Amniotic stem cell (primary cell): ENCODE data around the gene FDX1.

Experiments
- DNase-seq: peaks from one replicate; lab custom pipeline; 2025; lab: John Stamatoyannopoulos, UW

FDX1 gene

DNA sequence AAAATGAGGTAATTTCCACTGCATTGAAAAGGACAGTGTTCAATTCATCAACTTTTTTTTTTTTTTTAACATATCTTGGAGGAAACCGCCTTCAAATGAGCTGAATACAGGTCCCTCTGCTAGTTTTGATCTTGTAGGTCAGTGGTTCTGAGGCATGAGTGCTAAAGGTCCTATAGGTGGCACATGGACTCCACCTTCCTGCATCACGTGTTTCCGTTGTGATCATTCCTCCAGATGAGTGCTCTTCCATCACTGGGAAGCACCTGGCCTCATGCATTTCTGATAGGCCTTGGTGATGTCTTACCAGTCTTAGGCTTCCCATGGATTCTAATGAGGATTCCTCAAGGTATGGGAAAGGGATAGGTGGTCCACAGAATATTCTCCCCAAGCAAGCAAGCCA lies 37.8 kb downstream of the FDX1 start:
- DNase-seq = no peak

DNA sequence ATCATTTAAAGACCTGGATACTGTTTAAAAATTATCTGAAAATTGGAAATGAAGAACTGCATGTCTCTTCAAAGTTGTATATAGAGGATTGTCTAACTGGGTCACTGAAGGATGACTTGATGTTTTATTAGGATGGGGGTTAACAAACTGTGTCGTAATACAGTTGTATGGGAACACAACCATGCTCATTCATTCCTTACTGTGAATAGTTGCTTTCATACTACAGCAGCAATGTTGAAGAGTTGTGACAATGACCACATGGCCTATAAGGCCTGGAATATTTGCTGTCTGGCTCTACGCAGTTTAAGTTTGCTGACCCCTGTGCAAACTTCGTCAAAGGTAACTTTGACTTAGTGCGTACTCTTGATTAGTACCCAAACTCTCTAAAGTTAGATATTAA lies 38.4 kb downstream of the FDX1 start:
- DNase-seq = no peak

DNA sequence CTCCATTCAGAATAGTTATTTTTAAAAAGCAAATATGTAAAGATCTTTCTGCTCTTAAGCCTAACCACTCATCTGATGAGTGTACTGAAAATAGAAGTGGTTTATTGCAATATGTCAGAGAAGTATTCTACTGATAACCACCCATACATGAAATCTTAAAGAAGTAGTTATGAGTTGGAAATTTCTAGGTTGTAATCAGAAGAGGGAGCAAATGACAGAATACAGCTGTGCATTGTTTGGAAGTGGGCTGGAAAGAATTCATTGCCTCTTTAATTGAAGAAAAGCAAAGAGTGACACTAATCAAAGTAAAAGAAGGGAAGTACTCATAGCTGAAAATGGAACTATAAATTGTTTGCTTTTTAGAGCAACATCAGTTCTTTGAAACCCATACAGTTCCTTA lies 39.4 kb downstream of the FDX1 start:
- DNase-seq = no peak

DNA sequence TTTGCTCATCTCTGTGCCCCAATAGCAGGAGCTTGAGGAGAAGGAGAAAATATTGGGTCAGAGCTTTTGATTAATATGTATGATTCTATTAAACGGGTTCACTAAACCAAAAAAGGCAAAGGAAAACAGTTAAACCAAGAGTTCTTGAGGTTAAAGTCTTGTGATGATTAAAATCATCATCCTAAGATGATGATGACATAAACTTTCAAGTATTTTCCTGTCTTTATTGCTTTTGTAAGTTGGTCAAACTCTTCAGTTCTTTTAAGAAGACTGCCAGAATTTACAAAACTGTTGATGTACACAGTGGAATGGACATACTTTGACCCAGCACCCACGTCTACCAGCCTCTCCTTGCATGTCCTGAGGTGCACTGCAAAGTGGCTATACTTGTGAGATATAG lies 41.0 kb downstream of the FDX1 start:
- DNase-seq = no peak

DNA sequence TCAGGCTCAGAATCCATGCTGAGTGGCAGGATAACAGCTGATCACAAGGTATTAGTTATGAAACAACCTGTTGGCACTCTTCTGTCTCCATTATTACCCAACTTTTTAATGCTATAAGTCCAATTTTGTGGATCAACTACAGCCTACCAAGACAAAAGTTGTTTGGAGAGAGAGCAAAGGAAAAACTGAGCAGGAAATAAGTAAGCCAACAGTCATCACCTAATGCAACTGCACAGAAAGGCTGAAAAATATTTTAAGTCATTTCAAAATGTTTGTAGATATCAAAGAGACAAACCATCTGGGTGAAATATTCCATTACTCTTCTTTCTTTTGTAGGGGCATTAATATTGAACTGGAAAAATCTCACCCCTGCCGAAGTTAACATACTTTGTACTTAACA lies 41.6 kb downstream of the FDX1 start:
- no peak for DNase-seq

DNA sequence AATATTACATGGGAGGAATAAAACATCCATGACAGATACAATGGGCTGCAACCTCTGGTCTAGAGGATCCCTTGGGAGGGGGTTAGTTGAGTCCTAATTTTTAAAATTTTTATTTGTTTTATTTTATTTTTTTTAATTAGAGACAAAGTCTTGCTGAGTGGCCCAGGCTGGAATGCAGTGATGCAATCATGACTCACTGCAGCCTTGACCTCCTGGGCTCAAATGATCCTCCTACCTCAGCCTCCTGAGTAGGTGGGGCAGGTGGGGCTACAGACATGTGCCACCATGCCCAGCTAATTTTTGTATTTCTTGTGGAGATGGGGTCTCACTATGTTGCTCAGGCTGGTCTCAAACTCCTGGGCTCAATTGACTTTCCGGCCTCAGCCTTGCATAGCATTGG lies 43.1 kb downstream of the FDX1 start:
- DNase-seq = no peak

DNA sequence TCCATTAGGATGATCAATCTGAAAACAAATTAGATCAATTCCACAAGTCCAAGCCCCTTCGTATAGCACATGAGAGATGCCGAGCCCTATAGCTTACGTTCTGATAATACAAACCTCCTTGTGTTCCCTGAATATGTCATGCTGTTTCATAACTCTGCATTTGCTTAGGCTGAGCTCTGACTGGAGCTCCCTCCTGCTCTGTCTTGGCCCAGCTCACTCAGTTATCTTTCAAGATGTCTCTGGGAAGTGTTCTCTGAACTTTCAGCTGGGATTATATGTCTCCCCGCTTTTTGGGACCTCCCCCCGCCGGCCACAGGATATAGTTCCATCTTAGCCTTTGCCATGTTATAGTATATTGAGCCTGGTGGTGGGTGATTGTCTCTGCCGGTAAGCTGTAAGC lies 44.0 kb downstream of the FDX1 start:
- DNase-seq = no peak

DNA sequence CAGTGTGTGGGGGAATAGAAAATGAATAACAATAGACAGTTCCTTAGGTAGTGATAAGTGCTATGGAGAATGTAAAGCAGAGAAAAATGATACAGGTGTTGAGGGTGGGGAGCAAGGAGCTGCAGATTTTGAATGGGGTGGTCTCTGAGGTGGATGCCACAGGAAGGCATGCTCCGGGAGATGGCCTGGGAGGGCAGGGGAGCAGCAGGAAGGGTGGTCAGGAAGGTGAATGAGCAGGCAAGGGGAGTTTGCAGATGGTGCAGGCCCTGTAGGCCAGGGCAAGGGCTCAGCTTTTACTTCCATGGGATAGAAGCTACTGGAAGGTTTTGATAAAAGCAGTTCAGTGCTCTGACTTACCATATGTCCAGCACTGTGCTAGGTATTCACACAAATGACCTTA lies 44.8 kb downstream of the FDX1 start:
- DNase-seq = no peak

DNA sequence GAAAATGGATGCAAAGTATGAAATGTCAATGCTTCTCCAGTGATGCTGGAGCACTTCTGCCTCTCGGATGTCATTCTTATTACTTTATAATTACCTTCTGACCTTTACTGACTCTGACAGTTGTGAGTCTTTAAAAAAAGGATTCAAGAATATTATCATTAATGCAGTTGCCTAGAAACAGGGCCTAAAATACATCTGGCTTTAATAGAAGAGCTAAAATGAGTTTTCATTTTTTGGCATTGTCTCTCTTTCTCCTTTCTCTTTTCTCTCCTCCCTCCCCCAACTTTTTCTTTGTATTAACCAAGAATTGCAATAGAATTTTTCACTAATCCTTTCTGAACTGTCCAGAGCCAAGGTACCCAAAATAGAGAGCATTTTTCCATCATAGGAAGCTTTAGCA lies 45.9 kb downstream of the FDX1 start:
- DNase-seq = no peak

DNA sequence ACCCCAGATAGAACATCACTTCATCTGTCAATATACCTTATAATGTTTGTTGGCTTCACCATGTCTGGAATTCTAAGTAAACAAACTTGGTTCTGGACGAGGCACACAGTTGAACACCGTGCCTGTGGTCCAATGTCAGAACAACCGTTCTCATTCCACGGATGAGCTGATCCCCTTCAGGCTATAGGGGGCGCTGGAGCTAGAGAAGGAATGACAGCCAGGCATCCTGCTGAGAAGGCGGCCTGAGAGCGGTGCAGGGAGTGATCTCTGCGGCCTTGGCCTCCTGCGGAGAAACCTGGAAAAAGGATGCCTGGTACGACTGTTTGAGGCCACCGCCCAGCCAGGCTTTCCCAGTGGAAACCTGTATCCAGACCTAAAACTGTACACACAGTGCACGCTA lies 48.7 kb downstream of the FDX1 start:
- DNase-seq = no peak

DNA sequence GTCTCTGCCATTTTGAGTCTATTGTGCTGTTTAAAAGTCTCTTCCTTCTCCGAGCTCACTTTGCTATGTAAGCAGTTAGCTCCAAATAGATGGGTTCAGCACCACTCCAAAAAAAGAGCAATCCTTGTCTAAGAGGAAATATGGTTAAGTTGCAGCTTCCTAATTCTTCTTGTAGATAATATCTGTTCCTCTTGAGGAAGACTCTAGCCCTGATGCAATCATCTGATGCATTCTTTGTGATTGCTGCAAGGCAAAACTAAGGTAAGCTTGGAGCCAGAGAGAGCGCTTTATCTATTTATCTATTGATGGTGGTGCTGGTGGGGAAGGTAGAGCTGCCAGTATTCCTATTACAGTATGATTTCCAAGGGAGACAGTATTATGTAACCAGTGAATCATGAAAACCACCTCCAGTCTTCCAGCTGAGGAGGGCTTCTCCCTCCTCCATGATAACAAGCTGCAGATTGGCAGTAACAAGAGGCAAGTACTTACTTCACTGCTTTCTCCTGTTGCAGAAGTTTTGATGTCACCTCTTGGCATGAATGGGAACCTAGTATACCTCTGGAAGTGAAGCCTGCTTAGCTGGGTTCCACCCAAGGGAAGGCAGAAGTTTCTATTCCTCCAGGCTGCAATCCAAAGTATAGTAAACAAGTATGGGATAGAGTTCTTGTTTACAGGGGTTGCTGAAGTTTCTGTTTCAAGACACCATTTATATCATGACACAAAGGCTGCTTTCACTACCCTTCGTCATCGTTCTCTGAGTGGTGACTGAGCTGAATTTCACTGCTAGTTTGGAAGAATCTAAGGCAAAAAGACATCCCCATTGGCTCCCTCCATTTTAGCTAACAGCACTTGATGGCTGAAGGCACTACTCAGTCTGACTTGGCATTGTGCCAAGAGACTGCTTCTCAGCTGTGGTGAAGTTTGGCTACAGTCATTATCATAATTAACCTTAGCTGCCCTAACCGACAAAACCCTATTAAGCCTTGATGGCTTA lies 49.7 kb downstream of the FDX1 start:
- DNase-seq = no peak

DNA sequence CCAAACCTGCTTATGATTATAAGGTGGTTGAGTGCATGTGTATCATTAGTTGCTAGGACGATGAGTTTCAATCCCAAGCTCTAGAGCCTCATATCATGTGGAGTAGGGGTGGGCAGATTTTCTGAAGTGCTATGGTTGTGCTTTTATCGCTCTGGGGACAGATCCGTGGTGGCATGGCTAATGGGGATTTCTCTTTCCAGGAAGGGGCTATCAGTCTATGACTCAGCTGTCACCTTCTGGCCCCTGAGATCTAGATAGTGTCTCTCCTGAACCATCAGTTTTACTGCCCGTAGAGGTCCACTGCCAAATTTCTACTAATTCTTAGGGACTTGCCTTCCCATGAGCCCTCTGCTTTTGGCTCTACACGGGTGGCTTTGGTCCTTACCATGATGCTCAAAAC lies 51.8 kb downstream of the FDX1 start:
- no peak for DNase-seq

DNA sequence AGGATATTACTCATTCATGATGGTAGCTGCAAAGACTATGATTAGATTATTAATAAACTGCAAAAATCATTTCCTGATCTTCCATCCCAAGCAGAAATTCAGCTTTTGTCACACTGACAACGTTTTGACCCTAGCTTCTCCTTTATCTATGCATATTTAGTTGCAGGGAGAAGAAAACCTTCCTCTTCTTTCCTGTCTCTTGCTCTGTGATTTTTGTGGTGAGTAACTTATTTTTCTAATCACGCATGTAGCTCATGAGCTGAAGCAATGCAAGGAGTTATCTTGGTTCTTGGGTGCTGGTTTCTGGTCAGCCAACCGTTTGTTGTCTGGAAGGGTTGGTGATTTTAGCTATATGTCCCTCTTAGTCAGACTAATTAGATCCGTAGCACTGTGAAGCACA lies 56.4 kb downstream of the FDX1 start:
- DNase-seq = no peak

DNA sequence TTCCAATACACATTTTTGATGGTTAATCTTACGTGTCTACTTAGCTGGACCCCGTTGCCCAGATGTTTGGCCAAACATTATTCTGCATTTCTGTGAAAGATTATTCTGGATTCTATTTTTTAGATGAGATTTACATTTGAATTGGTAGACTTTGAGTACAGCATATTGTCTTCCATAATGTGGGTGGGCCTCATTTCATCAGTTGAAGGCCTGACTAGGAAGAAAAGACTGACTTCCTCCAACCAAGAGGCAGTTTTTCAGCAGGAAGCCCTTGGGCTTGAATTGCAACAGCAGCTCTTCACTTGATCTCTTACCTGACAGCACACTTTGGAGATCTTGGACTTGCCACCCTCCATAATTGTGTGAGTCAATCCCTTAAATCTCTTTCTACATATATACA lies 58.7 kb downstream of the FDX1 start:
- DNase-seq = no peak

DNA sequence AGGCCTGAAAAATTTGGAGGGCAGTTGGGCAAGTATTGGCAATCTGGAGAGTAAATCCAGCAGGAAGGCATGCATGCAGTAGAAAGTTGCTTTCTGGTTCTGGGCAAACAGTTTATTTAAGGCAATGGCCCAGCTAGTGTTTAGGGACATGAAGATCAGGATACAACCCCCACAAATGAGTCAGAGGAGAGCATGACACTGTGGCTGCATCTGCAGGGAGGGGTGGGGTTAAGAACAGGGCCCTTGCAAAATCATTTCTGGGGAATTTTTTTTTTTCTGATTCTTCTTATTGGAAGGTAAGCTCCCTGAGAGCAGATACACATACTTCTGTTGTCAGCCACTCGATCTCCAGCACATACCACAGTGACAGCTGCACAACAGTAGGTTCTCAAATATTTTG lies 61.1 kb downstream of the FDX1 start:
- DNase-seq = no peak

DNA sequence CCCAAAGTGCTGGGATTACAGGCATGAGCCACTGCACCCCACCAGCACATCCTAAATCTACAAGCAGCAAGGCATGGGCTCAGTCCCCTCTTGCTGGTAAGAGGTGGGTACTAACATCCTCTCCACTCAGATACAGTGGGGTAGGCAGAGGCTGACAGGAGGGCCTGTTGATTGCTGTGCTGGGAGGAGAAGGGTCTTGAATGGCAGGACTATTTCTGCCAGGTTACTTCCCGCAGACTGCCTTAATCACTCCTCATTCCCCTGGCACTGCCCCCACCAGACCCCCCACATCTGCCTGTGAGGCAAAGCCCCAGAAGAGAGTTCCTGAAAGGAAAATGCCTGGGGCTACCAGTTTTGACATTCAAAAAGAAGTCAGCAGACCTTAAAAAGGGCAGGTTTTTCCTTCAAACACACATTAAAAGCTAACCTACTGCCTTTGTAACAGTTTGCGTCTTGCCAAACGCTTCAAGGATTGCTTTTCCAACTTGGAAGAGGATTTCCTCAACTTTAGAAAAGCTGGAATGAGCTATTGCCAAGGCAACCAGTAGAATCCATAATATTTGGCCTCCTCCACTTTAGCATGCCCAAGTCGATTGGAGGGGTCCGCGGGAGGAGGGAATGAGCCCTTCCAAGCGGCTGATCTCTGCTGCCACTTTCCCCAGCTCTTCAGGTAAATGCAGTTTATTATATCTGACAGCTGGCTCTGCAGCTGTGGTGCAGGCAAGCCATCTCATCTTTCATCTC lies 62.0 kb downstream of the FDX1 start:
- no peak for DNase-seq

DNA sequence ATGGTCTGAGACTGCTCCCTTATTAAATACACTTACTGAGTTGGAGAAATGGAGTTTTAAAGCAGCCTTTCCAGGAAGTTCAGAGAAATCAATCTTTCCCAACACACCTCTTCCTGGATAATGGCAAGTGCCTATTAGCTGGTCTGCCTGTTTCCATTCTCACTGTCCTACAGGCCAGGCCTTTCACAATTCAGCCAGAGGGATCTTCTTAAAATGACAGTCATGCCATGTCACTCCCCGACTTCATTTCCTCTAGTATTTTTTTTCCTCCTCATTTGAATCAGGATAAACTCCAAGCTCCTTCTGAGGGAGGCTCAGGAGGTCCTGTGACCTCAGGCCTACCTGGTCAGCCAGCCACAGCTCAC lies 62.6 kb downstream of the FDX1 start:
- no peak for DNase-seq

DNA sequence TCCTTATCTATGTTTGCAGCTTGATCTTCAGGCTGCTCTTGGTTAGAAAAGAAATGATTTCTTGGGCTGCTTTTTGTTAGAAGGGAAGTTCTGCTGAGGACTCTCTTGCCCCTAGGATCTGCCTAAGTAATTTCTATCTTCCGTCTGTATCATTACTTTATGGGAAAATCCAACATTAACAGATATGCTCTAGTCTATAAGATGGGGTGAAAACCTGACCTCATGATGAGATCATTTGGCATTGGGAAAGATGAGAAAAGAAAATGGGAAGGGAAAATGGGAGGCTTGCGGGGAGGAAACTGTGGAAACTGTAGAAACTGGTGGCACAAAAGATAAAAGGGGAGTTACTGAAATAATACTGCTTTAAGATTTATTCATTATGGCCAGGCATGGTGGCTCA lies 63.6 kb downstream of the FDX1 start:
- DNase-seq = no peak

DNA sequence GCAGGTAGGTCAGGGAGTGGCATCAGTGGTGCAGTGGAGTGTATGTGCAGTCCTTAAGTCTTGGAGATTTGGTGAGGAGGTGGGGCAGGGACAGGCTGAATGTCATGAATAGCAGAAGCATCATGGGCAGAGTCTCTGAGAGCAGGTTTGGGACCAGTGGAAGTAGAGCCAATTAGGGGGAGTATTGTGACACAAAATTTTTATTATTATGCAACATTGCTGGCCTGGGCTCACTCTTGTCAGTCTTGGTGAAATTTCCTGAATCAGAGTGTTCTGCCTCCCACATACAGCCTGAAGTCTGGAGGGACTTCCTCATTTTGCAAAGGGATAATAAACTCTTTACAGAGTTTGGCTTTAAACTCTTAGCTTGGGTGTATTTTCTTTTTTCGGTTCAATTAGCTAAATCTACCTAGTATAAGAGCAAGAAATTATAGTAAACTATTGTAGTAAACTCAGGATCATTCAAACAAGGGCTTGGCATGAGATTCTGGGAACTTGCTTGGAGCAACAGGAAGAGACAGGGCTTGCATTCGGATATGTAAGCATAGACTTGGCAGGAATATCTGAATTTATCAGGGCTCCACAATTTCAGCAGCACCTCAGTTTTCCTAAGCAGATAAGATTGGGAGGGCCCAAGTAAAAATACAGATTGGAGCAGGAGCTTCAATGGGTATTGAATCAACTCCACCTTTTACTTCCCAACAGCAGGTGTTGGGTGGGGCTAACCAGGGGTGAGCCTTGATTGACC lies 67.7 kb downstream of the FDX1 start:
- no peak for DNase-seq

DNA sequence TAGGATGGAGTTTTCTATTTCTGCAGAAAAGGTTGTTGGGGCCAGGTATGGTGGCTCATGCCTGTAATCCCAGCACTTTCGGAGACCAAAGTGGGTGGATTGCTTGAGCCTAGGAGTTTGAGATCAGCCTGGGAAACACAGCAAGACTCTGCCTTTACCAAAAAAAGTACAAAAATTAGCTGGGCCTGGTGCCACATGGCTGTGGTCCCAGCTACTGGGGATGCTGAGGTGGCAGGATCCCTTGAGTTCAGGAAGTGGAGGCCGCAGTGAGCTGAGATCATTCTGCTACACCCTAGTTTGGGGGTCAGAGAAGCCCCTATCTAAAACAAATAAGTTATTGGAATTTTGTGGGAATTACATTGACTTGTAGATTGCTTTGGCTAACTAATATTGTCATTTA lies 71.7 kb downstream of the FDX1 start:
- DNase-seq = no peak

DNA sequence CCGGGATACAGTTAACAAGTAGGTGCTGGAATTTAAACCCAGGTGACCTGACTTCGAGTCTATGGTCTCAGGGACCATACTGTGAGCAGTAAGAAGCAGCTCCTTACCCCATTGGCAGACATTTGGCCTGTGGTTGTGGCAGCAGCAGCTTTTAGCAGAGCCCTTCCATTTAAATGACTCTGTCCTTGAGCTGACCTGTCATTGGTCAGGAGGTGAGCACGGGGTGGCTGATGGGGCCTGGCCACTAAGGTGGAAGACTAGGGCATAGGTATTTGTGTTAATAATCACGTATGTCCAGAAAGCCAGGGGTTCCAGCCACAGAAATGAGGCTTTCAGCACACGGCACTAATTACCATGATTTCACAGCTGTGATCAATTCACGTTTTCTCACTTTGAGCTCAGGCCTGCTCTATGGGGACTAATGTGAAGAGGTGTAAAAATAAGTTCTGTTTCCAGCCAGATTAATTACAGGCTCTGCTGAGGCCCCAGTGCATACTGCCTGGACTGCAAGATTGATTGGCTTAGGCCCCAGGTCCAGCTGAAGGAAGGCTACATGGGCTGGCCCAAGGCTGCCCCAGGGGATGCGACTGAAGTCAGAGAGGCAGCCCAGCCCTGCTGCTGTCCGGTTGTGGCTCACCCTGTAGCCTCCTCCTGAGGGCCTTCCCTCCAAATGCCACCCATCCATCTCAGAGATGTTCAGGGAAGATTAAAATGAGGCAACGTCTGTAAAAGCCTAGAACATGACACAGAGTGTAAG lies 76.0 kb downstream of the FDX1 start:
- DNase-seq = no peak

DNA sequence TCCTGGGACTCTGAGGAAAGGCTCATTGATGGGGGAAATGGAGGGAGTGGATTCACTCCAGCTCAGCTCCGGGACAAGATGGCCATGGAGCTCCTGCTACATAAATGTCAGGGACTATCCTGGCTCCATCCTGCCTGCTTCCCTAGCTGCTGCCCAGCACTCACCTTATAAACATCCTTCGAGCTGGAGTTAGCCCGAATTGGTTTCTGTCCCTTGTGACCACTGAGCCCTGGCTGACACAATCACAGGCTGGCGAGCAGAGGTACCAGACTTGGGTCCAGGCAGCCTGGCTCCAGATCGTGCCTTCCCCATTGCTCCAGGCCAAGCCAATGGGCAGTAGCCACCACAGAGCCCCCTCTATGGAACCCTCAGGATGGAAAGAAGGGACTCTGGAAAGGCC lies 77.6 kb downstream of the FDX1 start:
- no peak for DNase-seq
